HG02642 (cell line): ENCODE data around the gene LBHD2.

Source experiments
- ATAC-seq: cut with Tn5 transposase; IDR thresholded peaks from one replicate; pipeline ENCODE4 v1.9.1; 2021; ENCODE audit warnings: mild to moderate bottlenecking; ENCODE audit not compliant: unreplicated experiment, poor library complexity

The LBHD2 gene

GRCh38 chr14:103128631-103129300, 44.8 kb downstream of the LBHD2 start:
- no peak for ATAC-seq

GRCh38 chr14:103129301-103130016, 45.4 kb downstream of the LBHD2 start:
- no peak for ATAC-seq

- no peak for ATAC-seq
These were observed 46.2 kb downstream of the LBHD2 start for GRCh38 chr14:103130017-103130764.

- ATAC-seq = no peak
These were observed 47.0 kb downstream of the LBHD2 start for GRCh38 chr14:103130965-103131364.

- no peak for ATAC-seq
These were observed 47.6 kb downstream of the LBHD2 start for GRCh38 chr14:103131580-103131979.

- ATAC-seq = no peak
These were observed 48.6 kb downstream of the LBHD2 start for GRCh38 chr14:103132381-103133209.

GRCh38 chr14:103133210-103134140, 49.5 kb downstream of the LBHD2 start:
- ATAC-seq = no peak

- ATAC-seq = no peak
These were observed 50.4 kb downstream of the LBHD2 start for GRCh38 chr14:103134405-103134804.

GRCh38 chr14:103134919-103135318, 50.9 kb downstream of the LBHD2 start:
- ATAC-seq = no peak

- no peak for ATAC-seq
These were observed 51.6 kb downstream of the LBHD2 start for GRCh38 chr14:103135333-103136260.

- ATAC-seq = no peak
These were observed 52.6 kb downstream of the LBHD2 start for GRCh38 chr14:103136388-103137271.

GRCh38 chr14:103137689-103138300, 53.8 kb downstream of the LBHD2 start:
- no peak for ATAC-seq

GRCh38 chr14:103138301-103139131, 54.5 kb downstream of the LBHD2 start:
- ATAC-seq = no peak

GRCh38 chr14:103139132-103140025, 55.4 kb downstream of the LBHD2 start:
- ATAC-seq = no peak
